Measurements from ENCODE around the gene RECQL. TPM values are rescaled to one million over a fixed set of nuclear protein-coding genes. Genes with fewer than 3 reads are reported as not detected.

Gene RECQL, protein sequence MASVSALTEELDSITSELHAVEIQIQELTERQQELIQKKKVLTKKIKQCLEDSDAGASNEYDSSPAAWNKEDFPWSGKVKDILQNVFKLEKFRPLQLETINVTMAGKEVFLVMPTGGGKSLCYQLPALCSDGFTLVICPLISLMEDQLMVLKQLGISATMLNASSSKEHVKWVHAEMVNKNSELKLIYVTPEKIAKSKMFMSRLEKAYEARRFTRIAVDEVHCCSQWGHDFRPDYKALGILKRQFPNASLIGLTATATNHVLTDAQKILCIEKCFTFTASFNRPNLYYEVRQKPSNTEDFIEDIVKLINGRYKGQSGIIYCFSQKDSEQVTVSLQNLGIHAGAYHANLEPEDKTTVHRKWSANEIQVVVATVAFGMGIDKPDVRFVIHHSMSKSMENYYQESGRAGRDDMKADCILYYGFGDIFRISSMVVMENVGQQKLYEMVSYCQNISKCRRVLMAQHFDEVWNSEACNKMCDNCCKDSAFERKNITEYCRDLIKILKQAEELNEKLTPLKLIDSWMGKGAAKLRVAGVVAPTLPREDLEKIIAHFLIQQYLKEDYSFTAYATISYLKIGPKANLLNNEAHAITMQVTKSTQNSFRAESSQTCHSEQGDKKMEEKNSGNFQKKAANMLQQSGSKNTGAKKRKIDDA
- total RNA-seq (ENCODE audit: insufficient read depth, low replicate concordance) = 49.1 TPM

DNA sequence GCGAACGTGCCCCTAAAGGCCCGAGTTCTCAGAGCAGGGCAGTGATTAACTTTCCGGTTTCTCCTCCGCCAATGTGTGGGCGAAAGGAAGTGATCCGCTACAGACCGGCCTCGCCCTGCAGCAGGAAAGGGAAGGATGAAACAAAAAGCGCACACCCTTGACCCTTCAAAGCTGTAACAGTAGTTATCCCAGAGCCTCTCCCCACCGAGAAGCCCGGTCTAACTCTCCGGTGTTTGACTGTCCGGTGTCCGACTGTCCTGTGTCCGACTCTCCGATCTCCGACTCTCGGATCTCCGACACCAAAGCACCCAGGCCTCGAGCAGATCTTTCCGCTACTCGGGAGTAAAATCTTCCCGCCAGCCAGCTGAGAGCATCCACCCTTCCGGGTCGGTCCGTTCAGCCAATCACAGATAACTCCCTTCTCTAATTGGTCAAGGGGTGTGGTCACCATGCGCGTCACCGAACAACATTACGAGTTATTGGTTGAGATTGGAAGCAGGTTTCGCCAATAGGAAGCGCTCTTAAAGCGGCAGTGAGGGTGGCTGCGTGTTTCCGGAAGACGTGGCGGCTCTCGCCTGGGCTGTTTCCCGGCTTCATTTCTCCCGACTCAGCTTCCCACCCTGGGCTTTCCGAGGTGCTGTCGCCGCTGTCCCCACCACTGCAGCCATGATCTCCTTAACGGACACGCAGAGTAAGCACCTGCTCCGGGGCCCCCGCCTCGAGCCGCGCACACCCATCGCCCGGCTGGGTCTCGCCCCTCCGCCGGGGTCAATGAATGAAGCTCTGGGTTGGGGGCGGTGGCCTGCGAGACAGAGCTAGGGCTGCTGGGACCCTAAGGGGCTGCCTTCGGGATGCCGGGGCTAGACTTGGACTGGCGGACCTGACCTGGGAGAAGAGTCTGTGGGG is at the start of gene RECQL, which contains the start of gene GOLT1B:
TSS of gene RECQL (minus strand) at position 378 of the 906 bp plus-strand sequence. CDS start 2,065 bp downstream, outside the sequence.
TSS of gene GOLT1B (plus strand) at position 532 of the 906 bp plus-strand sequence. CDS start at position 667, 135 bp downstream.
- DNase-seq (ENCODE audit: low spot score) = peak; percentile 99

DNA sequence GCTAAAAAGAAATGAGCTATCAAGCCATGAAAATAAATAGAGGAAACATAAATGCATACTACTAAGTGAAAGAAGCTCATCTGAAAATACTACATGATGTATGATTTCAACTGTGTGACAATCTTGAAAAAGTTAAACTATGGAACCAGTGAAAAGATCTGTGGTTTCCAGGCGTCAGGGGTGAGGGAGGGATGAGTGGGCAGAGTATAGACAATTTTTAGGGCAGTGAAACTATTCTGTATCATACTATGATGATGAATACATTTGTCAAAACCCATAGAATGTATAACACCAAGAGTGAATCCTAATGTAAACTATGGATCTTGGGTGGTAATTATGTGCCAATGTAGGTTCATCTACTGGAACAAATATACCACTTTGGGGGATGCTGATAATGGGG is 46.0 kb upstream of the RECQL start:
- DNase-seq (ENCODE audit: low spot score) = no peak

DNA sequence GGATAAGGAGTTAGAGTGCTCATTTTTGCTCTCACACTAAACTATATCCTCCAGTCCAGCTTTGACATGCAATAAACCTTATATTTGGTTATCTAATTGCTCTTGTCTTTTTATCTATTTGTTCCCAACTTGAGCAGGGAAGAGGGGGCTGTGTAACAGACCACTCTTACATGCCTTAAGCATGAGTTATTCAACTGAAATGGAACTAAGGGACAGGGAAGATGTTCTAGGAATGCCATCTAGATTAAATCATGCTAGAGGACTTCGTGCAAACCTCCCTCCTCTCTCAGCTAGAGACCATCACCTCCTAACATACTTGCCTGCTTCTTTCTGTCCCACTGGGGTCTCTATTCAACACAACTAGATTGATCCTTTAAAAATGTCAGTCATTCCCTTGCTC is 45.3 kb upstream of the RECQL start:
- DNase-seq (ENCODE audit: low spot score) = no peak

DNA sequence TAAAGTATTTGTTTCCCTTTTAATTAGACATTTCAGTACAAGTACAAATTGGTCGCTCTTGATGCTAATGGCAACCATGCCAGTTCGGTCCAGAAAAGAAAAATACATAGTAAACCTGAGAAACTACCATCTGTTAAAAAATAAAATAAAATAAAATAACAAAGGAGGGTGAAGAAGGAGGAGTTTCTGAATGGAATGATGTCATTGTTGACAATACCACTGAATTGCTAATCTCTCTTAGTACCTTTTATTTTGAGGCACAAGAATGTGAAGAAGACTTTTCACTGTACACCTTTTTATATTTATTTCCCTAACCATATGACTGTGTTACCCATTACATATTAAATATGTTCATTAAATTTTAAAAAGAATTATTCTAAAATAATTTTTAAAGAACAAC is 44.1 kb upstream of the RECQL start:
- DNase-seq (ENCODE audit: low spot score) = no peak

DNA sequence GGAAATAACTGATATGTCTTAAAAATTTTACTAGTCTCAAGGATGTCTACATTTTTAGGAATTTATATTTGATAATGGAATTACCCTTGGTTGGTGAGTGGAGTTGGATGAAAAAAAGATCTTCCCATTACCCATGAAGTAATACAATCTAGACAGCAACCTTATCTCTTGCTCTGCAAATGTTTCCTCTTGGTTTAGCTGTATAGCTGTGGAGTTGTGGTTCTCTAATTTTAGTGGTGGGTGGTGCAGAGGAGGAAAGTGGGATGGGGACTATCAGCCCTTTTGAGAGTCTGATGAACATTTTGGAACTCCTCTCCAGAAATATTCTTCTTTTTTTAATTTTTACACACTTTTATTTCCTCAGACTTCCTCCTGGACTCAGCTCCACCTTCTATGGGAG is 41.7 kb upstream of the RECQL start:
- DNase-seq (ENCODE audit: low spot score) = no peak

DNA sequence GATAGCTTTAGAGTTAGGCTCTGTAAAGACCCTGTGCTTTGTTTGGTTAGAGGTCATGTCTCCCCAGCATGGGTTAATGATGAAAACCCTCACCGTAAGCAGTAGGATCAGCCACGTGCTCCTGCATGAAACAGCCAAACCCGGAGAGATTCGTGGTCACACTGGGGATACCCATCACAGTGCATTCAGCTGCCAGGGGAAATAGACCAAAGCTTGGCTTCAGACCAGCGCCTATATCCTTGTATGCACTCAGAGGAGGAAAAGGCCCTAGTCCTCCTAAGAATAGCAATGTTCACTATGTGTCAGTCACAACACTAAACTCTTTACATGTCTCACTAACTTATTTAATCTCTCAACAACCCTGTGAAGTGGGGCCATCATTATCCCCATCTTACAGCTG is 41.0 kb upstream of the RECQL start:
- DNase-seq (ENCODE audit: low spot score) = no peak

DNA sequence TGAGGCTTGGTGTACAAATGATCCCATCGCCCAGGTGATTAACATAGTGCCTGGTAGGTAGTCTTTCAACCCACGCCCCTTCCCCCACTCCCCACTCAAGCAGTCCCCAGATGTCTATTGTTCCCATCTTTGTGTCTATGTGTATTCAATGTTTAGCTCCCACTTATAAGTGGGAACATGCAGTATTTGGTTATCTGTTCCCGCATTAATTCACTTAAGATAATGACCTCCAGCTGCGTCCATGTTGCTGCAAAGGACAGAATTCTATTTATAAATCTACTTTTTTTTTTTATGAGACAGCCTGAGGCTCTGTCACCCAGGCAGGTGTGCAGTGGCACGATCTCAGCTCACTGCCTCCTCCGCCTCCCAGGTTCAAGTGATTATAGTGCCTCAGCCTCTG is 40.3 kb upstream of the RECQL start:
- no peak for DNase-seq (ENCODE audit: low spot score)

DNA sequence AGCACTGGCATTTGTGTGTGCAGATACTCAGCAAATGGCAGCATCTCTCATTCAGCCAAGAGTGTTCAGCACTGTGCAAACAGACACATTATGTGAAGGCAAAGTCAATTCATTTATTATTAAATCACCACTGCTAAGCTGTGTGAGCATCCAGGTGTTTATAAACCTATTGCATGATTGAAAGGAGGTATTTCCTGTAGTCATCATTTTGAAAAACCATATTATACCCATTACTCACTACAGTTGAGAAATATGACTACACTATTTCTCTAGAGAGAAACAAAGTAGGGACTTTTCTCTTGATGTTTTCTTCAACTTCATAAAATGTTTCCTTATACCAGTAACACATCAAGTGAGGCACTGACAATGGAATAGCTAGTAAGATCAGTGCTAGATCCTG is 38.4 kb upstream of the RECQL start:
- DNase-seq (ENCODE audit: low spot score) = no peak

DNA sequence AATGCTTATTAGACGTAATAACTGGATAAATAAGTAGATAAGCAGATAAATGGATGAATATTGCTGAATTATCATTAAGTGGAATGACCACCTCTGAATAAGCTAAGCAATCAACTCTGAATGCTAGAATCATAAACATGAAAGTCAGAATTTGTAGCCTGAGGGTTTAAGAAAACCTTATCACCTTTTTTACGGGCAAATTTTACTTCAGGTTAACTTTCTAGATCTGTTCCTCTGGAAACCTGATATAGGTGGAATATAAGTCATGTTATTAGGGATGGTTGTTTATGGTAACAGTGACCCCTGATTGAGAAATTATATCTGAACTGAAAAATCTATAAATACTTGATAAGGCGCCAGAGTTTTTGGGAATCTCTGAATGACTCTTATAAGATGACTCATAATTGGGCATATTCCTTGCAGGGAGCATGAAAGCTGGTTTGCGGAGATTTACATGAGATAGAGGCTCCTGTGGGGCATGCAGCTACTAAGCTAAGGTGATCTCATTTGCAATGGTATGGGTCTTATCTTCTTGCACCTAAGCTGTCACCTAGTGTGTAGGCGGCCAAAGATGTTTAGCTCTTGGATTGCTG is 36.7 kb upstream of the RECQL start:
- DNase-seq (ENCODE audit: low spot score) = no peak

DNA sequence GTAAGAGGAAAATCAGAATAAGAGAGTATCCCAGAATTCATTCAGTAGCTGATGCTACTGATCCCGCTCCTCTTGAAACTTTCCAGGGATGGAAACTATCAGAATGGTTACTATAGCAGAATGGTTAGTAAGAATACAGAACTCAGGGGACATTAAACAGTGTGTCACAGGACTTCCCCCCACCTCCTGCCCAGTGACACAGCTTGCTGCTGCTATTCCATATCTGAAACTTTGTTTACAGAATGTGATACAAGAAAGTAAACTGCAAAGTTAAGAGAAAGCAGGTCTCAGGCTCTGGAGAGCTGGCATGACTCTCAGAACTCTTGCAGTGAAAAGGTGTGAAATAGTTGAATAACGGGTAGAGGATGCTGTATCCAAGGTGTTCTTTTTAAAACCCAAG is 28.0 kb upstream of the RECQL start:
- DNase-seq (ENCODE audit: low spot score) = no peak

DNA sequence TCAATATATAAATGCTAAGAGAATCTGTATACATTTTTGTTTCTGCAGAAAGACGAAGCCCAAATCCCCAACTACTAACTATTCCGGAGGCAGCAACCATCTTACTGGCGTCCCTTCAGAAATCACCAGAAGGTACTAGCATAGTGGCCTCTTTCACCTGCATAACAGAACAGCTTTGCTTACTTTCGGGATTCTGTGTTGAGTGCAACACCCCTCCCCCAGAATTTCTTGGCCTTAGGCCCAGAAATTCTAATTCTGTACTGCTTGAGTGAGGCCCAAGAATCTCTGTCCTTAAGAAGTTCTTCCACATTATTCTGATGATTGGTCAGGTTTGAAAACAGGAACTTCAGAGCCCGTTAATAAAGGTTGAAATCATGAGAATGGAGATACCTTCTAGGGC is 27.5 kb upstream of the RECQL start:
- peak; percentile 16 for DNase-seq (ENCODE audit: low spot score)

DNA sequence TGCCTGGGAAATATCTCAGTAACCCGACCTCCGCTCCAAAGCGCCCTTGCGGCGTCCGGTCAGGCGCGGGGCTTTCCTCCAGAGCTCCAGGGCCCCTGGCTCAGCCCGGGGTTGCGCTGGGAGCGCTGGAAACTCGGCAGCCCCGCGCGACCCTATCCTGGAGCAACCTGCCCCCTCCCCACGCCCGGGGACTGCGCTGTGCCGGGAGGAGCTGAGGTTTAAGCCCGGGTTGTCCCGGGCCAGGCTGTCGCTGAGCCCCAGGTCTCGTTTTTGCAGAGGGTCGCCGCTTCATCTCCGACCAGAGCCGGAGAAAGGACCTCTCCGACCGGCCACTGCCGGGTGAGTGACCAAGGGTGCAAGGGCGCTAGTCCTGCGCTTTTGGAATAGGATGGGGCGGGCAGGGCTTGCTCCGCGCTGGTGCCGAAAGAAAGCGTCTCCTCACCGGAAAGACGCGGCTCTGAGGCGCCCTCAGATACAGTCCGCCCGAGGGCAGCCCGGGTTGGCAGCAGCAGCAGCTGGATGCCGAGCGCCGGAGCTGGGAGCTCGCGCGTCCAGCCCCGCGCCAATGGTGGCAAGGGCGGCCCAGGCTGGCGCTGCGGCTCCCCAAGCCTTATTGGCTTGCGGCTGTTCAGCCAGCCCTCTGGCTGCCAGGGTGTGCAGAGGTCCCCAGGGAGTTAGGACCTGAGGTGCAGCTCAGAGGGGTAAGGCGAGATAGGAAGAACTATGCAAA is 26.2 kb upstream of the RECQL start:
- DNase-seq (ENCODE audit: low spot score) = peak; percentile 39

DNA sequence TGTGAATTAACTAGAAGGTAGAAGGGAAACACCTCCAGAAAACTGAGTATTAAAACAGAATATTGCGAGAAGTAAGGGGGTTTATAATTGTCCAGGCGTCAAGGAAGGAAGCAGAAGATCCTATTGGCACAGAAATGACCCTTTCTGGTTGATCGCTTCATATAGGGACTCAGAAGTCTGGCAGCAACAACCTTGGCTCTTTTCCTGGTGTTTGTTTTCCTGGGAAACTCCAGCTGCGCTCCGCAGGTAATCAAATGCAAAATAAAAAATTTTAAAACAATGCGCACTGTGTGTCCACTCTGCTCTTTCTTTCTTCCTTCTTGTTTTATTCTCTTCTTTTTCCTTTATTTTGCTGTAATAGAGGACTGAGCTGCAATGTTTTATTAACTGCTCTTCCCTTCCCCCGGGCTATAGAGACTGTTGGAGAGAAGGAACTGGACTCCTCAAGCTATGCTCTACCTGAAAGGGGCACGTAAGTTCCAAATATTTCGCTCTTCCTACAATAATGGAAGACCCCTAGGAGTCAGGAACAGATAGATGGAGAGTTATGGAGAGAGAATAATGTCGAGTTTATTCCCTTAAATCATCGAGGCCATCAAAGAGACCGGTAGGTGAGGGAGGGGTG is 25.4 kb upstream of the RECQL start:
- DNase-seq (ENCODE audit: low spot score) = no peak

DNA sequence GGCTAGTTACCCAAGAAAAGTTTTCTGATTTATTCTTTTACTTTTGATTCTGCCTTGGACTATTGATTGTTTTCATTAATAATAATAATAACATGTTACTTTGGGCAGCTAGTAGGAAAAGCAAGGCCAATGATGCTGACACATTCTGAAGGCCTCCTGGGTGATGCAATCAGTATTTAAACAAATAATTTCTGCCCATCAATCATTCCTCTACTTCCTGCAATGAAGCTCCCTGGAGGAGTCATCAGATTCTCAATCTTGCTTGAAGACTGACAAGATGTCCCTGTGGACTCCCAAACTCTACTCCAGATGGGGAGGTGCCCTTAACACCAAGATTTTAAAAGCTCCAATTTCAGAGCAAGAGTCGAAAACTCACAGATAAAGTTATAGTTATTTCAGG is 24.6 kb upstream of the RECQL start, which contains the start of gene SPX:
TSS of gene SPX (plus strand) at position 244 of the 400 bp plus-strand sequence. CDS start 177 bp downstream, outside the sequence.
- no peak for DNase-seq (ENCODE audit: low spot score)

DNA sequence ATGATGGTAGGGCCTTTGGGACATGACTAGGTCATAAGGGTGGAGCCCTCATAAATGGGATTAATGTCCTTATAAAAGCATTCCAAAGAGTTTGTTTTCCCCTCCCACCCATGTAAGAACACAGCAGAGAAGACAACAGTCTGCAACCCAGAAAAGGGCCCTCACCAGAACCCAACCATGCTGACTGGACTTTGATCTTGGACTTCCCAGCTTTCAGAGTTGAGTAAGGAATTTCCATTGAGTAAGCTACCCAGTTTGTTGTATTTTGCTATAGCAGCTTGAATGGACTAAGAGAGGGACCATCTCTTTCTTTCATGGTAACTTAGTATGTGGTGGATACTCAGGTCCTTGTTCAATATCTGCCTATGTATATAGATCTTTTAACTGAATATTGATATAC is 21.7 kb upstream of the RECQL start:
- no peak for DNase-seq (ENCODE audit: low spot score)

DNA sequence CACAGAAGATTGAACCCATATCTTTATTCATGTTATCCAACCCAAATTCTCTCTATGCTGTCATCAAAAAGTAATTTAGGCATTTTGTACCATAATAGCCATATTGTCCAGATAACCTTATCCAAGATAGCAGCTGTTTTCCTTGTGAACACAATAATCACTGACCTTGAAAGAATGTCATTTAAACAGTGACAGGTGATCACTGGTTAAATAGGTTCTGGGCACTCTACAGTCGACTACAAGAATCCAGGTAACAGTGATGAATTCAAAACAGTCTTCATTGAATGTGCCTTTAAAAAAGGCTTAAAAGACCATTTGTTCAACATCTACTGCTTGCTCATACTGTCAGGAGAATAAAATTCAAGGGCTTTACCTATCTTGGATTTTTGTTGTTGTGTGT is 20.1 kb upstream of the RECQL start:
- DNase-seq (ENCODE audit: low spot score) = no peak

DNA sequence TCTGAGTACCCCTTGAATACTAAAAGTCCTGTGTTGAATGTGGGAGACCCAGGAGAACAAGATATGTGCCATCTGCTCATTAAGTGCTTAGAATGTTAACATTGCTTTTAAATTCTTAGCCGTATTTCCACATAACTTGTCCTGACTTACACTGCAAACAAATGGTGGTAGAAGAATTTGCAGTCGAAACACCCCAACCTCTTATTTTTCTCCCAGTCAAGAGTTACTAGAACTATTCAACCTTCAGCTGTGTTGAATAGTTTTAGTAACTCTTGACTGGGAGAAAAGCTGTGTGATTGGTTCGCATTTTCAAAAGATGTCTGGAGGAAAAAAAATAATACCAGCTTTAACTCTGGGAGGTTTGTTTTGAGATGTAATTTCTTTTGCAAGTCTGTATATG is 17.0 kb upstream of the RECQL start:
- DNase-seq (ENCODE audit: low spot score) = no peak

DNA sequence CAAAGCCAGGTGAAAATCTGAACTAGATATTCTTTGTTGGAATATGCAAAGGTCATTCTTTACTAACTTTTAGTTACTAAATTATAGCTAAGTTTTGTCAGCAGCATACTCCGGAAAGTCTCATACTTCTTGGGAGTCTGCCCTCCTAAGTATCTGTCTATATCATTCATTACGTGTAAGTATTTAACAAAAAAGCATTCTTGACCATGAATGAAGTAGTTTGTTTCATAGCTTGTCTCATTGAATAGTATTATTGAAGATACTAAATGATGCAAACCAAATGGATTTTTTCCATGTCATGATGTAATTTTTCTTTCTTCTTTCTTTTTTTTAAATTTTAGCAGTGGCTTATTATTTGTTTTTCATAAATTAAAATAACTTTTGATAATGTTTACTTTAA is 14.8 kb upstream of the RECQL start:
- DNase-seq (ENCODE audit: low spot score) = no peak

DNA sequence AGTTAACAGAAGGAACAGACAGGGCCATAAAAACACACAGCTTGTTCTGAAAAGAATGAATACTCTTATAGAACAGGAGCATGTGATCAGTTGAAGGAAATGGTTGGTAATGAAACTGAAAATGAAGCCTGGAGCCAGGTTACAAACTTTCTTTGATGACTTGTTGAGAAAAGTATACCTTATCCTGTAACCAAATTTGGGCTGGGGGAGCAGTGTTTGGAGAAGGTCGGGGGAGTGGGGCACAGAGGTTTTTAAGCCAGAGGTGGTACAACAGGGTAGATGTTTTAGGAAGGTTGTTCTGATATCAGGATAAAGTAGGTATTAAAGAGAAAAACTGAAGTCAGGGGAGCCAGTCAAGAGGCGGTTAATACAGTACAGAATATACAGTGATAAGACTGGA is 8.3 kb upstream of the RECQL start:
- DNase-seq (ENCODE audit: low spot score) = no peak

DNA sequence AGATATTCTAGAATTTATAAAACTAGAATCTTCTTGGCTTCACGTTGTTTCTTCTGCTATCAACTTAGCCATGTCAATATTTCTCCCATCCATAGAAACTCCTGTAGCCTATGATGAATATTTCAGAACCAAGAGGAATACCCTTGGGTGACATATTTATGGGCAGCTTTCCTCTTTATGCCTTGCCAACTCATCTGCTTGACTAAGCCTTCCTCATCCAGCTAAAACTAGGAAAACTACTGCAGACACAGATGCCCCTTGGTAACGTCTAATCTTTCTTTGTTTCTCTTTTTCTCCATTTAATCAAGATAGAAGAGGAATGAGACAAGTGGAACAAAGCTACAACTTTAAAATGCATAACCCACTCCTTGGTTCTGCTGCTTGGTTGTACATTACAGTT is 6.4 kb upstream of the RECQL start:
- DNase-seq (ENCODE audit: low spot score) = no peak
